Activated CD4-positive, alpha-beta T cell treated with anti-CD3 and anti-CD28 coated beads, Interleukin-2, amount 50 U/mL, for 24 hours (primary cell): ENCODE data around the gene TMEM61.
"Not testable (repeated sequence)": the region's sequence is repeated elsewhere in the genome, so short reads cannot be mapped to it uniquely, and the experiment has no call there.

ENCODE experiments used
- DNase-seq, 2 donors: peaks; one replicate each; pipeline ENCODE4 v3.0.0-alpha.2; 2020; ENCODE audit warnings: low read depth in 1 of 2, low spot score in 1 of 2

Gene TMEM61

GRCh38 chr1:54980528-54981241, at the start of gene TMEM61:
Gene TMEM61 (plus strand): TSS chr1:54980628. CDS start chr1:54981066, 438 bp downstream.
- no peak for DNase-seq

- DNase-seq: no peak
Measured at GRCh38 chr1:54931275-54931840, 49.1 kb upstream of the TMEM61 start.

- not testable (repeated sequence) for DNase-seq
Measured at GRCh38 chr1:54934081-54934480, 46.3 kb upstream of the TMEM61 start.

GRCh38 chr1:54934869-54935268, 45.6 kb upstream of the TMEM61 start:
- DNase-seq: no peak

GRCh38 chr1:54936791-54937190, 43.6 kb upstream of the TMEM61 start:
- no peak for DNase-seq

GRCh38 chr1:54937469-54937868, 43.0 kb upstream of the TMEM61 start:
- no peak for DNase-seq

GRCh38 chr1:54938955-54939354, 41.5 kb upstream of the TMEM61 start:
- not testable (repeated sequence) for DNase-seq

- DNase-seq: no peak
Measured at GRCh38 chr1:54940042-54940441, 40.4 kb upstream of the TMEM61 start.

GRCh38 chr1:54942976-54943375, 37.5 kb upstream of the TMEM61 start:
- no peak for DNase-seq

GRCh38 chr1:54944610-54945392, 35.6 kb upstream of the TMEM61 start:
- peak; percentile 21 to 47 for DNase-seq

- no peak for DNase-seq
Measured at GRCh38 chr1:54945393-54945936, 35.0 kb upstream of the TMEM61 start.

GRCh38 chr1:54947540-54947939, 32.9 kb upstream of the TMEM61 start:
- DNase-seq: no peak

GRCh38 chr1:54949053-54949452, 31.4 kb upstream of the TMEM61 start:
- no peak for DNase-seq

GRCh38 chr1:54950006-54950368, 30.4 kb upstream of the TMEM61 start:
- no peak for DNase-seq

GRCh38 chr1:54950369-54951163, 29.9 kb upstream of the TMEM61 start:
- DNase-seq: peak; percentile 24 to 29

- DNase-seq: no peak
Measured at GRCh38 chr1:54951810-54952226, 28.6 kb upstream of the TMEM61 start.

- DNase-seq: no peak
Measured at GRCh38 chr1:54952950-54953718, 27.3 kb upstream of the TMEM61 start.

GRCh38 chr1:54953846-54954245, 26.6 kb upstream of the TMEM61 start:
- no peak for DNase-seq

GRCh38 chr1:54955359-54955758, 25.1 kb upstream of the TMEM61 start:
- no peak for DNase-seq

- DNase-seq: no peak
Measured at GRCh38 chr1:54956726-54957125, 23.7 kb upstream of the TMEM61 start.
